Astrocyte of the cerebellum (primary cell): ENCODE results near the gene SEMA3F.

ENCODE experiments used
- DNase-seq: peaks from one replicate; pipeline ENCODE4 v3.0.0-alpha.2; 2011; ENCODE audit warnings: low read depth
- H3K4me3 ChIP-seq: 2 replicates; pipeline ENCODE4 v1.5.1; 2011; ENCODE audit warnings: mild to moderate bottlenecking, low read depth, low read length, moderate library complexity
- CTCF ChIP-seq: IDR thresholded peaks from 2 replicates; pipeline ENCODE4 v1.5.1; 2012; ENCODE audit warnings: low read length, low read depth, moderate library complexity, mild to moderate bottlenecking; ENCODE audit errors: missing control alignments
- in situ Hi-C: cut with HindIII; loops from 2 replicates; pipeline ENCODE4 v1.10.0; 2017; ENCODE audit warnings: low sequenced_read_pairs

Gene SEMA3F

GRCh38 chr3:50154840-50155490 is at the start of gene SEMA3F:
TSS of gene SEMA3F (plus strand) at chr3:50155324. CDS start at chr3:50159623, 4,299 bp downstream.
- DNase-seq: no peak
- H3K4me3 ChIP-seq: peak within 1 kb of the TSS; percentile 69
- no peak for TF ChIP-seq CTCF
- in situ Hi-C loops: no loop called here

GRCh38 chr3:50111757-50112156 is 43.4 kb upstream of the SEMA3F start:
- in situ Hi-C loops: loop anchor here (5.0 kb wide), 2 partner anchors 71 to 131 kb away; no protein-coding TSS in a partner anchor
- no peak for TF ChIP-seq CTCF
- DNase-seq: no peak
- no peak overlapping the region for H3K4me3 ChIP-seq

- no peak overlapping the region for H3K4me3 ChIP-seq
- TF ChIP-seq CTCF: no peak
- in situ Hi-C loops: loop anchor here (5.0 kb wide), 2 partner anchors 70 to 130 kb away; no protein-coding TSS in a partner anchor
- DNase-seq: no peak
Observed at GRCh38 chr3:50112462-50112861, 42.7 kb upstream of the SEMA3F start.

GRCh38 chr3:50117120-50117519 is 38.0 kb upstream of the SEMA3F start:
- no peak for DNase-seq
- no peak for TF ChIP-seq CTCF
- in situ Hi-C loops: no loop called here
- H3K4me3 ChIP-seq: no peak overlapping the region

- in situ Hi-C loops: no loop called here
- TF ChIP-seq CTCF: no peak
Observed at GRCh38 chr3:50118237-50118636, 36.9 kb upstream of the SEMA3F start.

GRCh38 chr3:50119786-50120185 is 35.3 kb upstream of the SEMA3F start:
- DNase-seq: no peak
- no peak for TF ChIP-seq CTCF
- in situ Hi-C loops: no loop called here

More at GRCh38 chr3:50118237-50118636, 36.9 kb upstream of the SEMA3F start:
- no peak for DNase-seq
- H3K4me3 ChIP-seq: no peak overlapping the region

More at GRCh38 chr3:50119786-50120185, 35.3 kb upstream of the SEMA3F start:
- H3K4me3 ChIP-seq: no peak overlapping the region
